ENCODE data around the gene VAC14.

The VAC14 gene

DNA sequence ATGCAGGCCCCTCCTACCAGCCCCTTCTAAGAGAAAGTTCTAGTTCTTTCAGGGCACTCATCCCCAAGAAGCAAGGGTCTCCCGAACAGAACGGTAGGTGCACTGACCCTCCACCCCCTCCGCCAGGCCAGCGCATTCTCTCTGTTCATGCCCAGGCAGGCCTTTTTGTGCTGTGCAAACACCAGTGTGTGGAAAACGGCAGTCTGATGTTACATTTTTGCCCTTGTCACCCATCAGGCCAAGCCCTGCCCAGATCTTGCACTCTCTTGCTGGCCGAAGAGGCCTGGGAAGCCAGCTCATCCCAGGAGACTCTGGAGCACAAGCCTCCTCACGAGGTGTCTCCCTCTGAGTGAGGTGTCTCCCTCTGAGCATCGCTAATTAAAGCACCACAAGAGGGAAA, 99.0 kb downstream of the VAC14 start:
- DNase-seq = no peak
- H3K4me3 ChIP-seq (ENCODE audit: low read depth, low read length) = no peak overlapping the region
- no peaks in the 10 kb centered on the region for H3K27me3 ChIP-seq
- H3K9me3 ChIP-seq = no peaks in the 10 kb centered on the region
- no peaks in the 10 kb centered on the region; the same call in 1 of the 2 replicates for H3K36me3 ChIP-seq
- TF ChIP-seq, protein P1, sequence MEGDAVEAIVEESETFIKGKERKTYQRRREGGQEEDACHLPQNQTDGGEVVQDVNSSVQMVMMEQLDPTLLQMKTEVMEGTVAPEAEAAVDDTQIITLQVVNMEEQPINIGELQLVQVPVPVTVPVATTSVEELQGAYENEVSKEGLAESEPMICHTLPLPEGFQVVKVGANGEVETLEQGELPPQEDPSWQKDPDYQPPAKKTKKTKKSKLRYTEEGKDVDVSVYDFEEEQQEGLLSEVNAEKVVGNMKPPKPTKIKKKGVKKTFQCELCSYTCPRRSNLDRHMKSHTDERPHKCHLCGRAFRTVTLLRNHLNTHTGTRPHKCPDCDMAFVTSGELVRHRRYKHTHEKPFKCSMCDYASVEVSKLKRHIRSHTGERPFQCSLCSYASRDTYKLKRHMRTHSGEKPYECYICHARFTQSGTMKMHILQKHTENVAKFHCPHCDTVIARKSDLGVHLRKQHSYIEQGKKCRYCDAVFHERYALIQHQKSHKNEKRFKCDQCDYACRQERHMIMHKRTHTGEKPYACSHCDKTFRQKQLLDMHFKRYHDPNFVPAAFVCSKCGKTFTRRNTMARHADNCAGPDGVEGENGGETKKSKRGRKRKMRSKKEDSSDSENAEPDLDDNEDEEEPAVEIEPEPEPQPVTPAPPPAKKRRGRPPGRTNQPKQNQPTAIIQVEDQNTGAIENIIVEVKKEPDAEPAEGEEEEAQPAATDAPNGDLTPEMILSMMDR (IDR thresholded peaks at IDR 0.05; ENCODE audit: low read depth, low read length) = no peak
- peaks cover 36% of the 10 kb centered on the region for H3K4me1 ChIP-seq

DNA sequence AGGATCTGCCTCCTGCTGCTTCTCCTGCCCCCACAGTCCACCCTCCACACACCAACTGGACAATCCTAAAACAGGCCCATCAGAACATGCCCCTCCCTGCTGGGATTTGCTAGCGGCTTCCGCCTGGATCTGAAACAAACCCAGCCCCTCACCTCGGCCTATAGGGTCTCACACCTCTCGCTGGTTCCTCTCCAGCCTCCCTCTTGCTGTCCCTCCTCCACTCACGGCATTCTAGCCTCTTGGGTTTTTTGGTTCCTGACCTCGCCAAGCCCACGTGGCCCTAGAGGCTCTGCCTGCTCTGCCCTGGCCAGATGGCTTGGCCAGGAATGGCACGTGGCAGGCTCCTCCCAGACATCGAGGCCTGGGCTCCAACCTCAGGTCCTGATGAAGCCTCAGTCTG, 99.4 kb downstream of the VAC14 start:
- no peaks in the 10 kb centered on the region for H3K27me3 ChIP-seq
- peaks cover 37% of the 10 kb centered on the region for H3K4me1 ChIP-seq
- no peaks in the 10 kb centered on the region for H3K9me3 ChIP-seq
- TF ChIP-seq, protein P1 (IDR thresholded peaks at IDR 0.05; ENCODE audit: low read depth, low read length) = no peak
- H3K36me3 ChIP-seq = no peaks in the 10 kb centered on the region; the same call in 1 of the 2 replicates
- no peak overlapping the region for H3K4me3 ChIP-seq (ENCODE audit: low read depth, low read length)
- DNase-seq = no peak

DNA sequence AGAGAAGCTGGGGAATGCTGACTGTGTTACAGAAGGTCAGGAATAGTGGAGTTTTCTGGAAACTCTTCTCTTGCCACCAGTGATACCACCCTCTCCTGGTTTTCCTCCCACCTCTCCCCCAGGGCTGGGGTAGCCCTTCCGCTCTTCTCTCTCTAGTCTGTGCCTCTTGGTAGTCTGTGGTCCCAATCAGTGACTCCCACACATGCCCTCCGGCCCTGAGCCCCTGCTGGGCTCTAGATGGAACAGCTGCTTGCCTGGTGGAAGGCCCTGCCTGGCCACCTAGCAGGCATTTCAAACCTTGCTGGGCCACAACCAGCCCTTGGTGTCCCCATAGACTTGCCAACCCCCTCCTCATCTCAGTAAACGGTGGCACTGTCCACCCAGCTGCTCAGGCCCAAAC, 99.9 kb downstream of the VAC14 start:
- H3K36me3 ChIP-seq = no peaks in the 10 kb centered on the region; the same call in 1 of the 2 replicates

DNA sequence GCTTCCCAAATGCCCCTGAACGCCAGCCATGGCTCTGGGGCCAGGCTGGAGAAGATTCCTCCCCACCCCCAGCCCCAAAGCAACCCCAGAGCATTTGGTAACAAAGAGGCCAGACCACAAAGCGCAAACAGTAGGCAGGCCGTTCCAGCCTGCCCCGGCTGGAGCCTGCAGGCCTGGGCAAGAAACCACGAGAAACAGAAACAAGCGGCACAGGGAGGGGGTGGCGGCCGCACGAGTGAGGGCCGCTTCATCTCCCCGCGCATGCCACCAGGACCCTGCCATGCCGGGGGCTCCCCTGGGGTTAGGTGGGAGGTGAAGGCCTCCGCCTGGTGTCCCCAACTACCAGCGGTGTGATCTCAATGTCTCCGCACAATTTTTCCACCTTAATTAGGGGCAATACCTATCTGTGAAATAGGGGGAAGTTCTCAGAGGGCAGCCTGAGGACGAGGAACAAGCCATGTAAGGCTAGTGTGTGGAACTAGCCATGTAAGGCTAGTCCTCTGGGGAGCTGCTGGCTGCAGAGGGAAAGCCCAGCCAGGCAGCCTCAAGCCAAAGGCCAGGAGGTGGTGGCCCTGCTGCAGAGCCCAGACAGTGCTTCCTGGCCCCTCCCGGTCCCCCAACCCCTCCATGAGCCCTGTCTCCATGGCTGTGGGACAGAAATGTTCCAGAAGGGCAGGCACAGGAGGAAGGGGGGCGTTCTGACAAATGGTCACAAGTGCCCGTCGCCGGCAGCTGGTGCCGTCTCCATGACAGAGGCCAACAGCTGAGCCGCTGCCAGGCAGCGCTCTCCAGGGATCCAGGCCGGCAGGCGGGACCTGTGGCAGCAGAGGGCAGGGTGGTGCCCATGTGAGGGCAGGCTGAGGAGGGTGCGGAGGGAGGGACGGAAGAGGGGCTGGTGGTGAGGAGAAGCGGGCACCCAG, 100.6 kb downstream of the VAC14 start:
- Histone ChIP-seq H3K9me3 (no peaks in the 10 kb centered on the region), H3K4me3 (ENCODE audit: low read depth, low read length) (no peak overlapping the region), H3K27me3 (no peaks in the 10 kb centered on the region), H3K4me1 (peaks cover 49% of the 10 kb centered on the region), H3K36me3 (no peaks in the 10 kb centered on the region; the same call in 1 of the 2 replicates)
- TF ChIP-seq, protein P1 (IDR thresholded peaks at IDR 0.05; ENCODE audit: low read depth, low read length) = no peak
- DNase-seq = no peak

More for the DNA sequence above, 99.9 kb downstream of the VAC14 start:
- Histone ChIP-seq H3K9me3 (no peaks in the 10 kb centered on the region), H3K4me3 (ENCODE audit: low read depth, low read length) (no peak overlapping the region), H3K4me1 (peaks cover 42% of the 10 kb centered on the region), H3K27me3 (no peaks in the 10 kb centered on the region)
- no peak for DNase-seq
- TF ChIP-seq, protein P1 (IDR thresholded peaks at IDR 0.05; ENCODE audit: low read depth, low read length) = peak; percentile 16; the same call in 1 of the 2 replicates

DNA sequence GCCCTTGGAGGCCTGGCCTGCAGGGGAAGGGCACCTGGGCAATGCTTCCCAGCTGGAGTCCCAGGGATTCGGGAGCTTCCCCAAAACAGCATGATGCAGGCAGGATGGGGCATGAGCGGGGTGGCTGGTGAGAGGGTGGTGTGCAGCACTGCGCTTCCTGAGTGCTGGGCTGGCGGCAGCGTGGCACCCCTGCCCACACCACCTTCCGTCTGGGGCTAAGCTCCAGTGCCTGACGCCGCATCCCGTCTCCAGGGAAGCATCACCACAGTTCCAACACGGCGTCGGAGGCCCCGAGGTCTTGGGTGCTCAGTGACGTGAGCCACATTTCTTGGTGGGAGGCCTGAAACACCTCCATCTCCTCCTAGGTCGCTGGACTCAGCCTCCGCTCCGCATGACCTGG, 101.3 kb downstream of the VAC14 start:
- no peak for DNase-seq
- Histone ChIP-seq H3K4me1 (peaks cover 50% of the 10 kb centered on the region), H3K4me3 (ENCODE audit: low read depth, low read length) (no peak overlapping the region), H3K36me3 (no peaks in the 10 kb centered on the region; the same call in 1 of the 2 replicates), H3K27me3 (no peaks in the 10 kb centered on the region), H3K9me3 (no peaks in the 10 kb centered on the region)
- TF ChIP-seq, protein P1 (IDR thresholded peaks at IDR 0.05; ENCODE audit: low read depth, low read length) = no peak

DNA sequence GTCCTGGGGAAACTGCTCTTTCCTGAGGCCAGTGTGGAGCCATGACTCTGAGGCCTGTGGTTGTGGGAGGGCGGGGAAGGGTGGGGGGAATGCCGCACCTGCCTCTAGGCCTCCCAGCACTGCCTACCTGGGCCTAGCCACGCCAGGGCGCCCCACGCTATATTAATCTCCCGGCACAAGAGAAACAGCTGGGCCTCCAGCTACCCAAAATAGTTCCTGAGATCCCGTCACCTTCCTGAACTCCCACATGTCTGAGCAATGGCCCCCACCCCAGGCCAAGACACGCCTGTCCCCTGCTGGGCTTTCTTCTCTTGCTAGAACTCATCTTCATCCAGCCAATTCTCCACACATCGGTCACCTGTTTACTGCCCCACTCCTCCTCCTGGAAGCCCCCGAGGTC, 102.1 kb downstream of the VAC14 start:
- H3K36me3 ChIP-seq = no peaks in the 10 kb centered on the region; the same call in 1 of the 2 replicates
- TF ChIP-seq, protein P1 (IDR thresholded peaks at IDR 0.05; ENCODE audit: low read depth, low read length) = no peak

More for the DNA sequence above, 102.1 kb downstream of the VAC14 start:
- DNase-seq = no peak
- Histone ChIP-seq H3K4me1 (peaks cover 50% of the 10 kb centered on the region), H3K9me3 (no peaks in the 10 kb centered on the region), H3K27me3 (no peaks in the 10 kb centered on the region), H3K4me3 (ENCODE audit: low read depth, low read length) (no peak overlapping the region)

Data from BE2C (cell line).